HG03135 (cell line): Measurements from ENCODE around the gene MTF2.
"Not testable (repeated sequence)": the region's sequence is repeated elsewhere in the genome, so short reads cannot be mapped to it uniquely, and the experiment has no call there.

Source experiments
- ATAC-seq: cut with Tn5 transposase; IDR thresholded peaks from one replicate; pipeline ENCODE4 v1.9.1; 2021; ENCODE audit warnings: mild to moderate bottlenecking, moderate library complexity; ENCODE audit not compliant: unreplicated experiment

The MTF2 gene

GRCh38 chr1:93140106-93140505 is 61.0 kb downstream of the MTF2 start:
- ATAC-seq, result no peak

GRCh38 chr1:93142161-93142560 is 63.1 kb downstream of the MTF2 start:
- no peak for ATAC-seq

- no peak for ATAC-seq
Measured at GRCh38 chr1:93143136-93143535, 64.1 kb downstream of the MTF2 start.

- no peak for ATAC-seq
Measured at GRCh38 chr1:93143769-93144168, 64.7 kb downstream of the MTF2 start.

GRCh38 chr1:93148001-93148400 is 68.9 kb downstream of the MTF2 start:
- ATAC-seq, result no peak

- ATAC-seq, result no peak
Measured at GRCh38 chr1:93150729-93151128, 71.6 kb downstream of the MTF2 start.

GRCh38 chr1:93151474-93151873 is 72.4 kb downstream of the MTF2 start:
- ATAC-seq, result no peak

GRCh38 chr1:93152835-93153234 is 73.8 kb downstream of the MTF2 start:
- ATAC-seq, result no peak

- no peak for ATAC-seq
Measured at GRCh38 chr1:93154898-93155297, 75.8 kb downstream of the MTF2 start.

- ATAC-seq, result no peak
Measured at GRCh38 chr1:93155335-93155734, 76.3 kb downstream of the MTF2 start.

- ATAC-seq, result no peak
Measured at GRCh38 chr1:93159337-93159736, 80.3 kb downstream of the MTF2 start.

GRCh38 chr1:93163314-93163713 is 84.2 kb downstream of the MTF2 start:
- not testable (repeated sequence) for ATAC-seq

- no peak for ATAC-seq
Measured at GRCh38 chr1:93164816-93165215, 85.7 kb downstream of the MTF2 start.

- ATAC-seq, result not testable (repeated sequence)
Measured at GRCh38 chr1:93165895-93166294, 86.8 kb downstream of the MTF2 start.

- no peak for ATAC-seq
Measured at GRCh38 chr1:93167006-93167405, 87.9 kb downstream of the MTF2 start.

GRCh38 chr1:93170141-93170678 is 91.1 kb downstream of the MTF2 start:
- ATAC-seq, result not testable (repeated sequence)

- no peak for ATAC-seq
Measured at GRCh38 chr1:93171549-93172034, 92.5 kb downstream of the MTF2 start.

- no peak for ATAC-seq
Measured at GRCh38 chr1:93172778-93173177, 93.7 kb downstream of the MTF2 start.

- ATAC-seq, result not testable (repeated sequence)
Measured at GRCh38 chr1:93174638-93175037, 95.6 kb downstream of the MTF2 start.

GRCh38 chr1:93177991-93178390 is 98.9 kb downstream of the MTF2 start:
- no peak for ATAC-seq

GRCh38 chr1:93178418-93178817 is 99.3 kb downstream of the MTF2 start:
- ATAC-seq, result no peak

- peak; percentile 81 for ATAC-seq
Measured at GRCh38 chr1:93179886-93180722, 101.0 kb downstream of the MTF2 start, which contains the start of gene TMED5. Gene TMED5, minus strand, starts transcription at chr1:93180413. Its CDS starts 171 bp downstream, at chr1:93180242.
